IMR-90 (cell line): Measurements from ENCODE around the gene FAM47E. TPM values are rescaled to one million over a fixed set of nuclear protein-coding genes. Genes with fewer than 3 reads are reported as not detected.

Experiments used
- ATAC-seq: fragments of 200-7000 bp; cut with Tn5 transposase; 2 replicates; pipeline ENCODE4 v1.9.1; 2020; ENCODE audit warnings: low read depth, mild to moderate bottlenecking, moderate library complexity
- BruUV-seq: library from RNA; stranded (reverse); fragments of 400-500 nt; replicated peaks from 2 replicates; lab custom pipeline; 2021; lab: Mats Ljungman, UMichigan
- CTCF ChIA-PET: fragments of 300-600 bp; formaldehyde crosslinking; extraction: SDS; loops from one replicate; lab custom pipeline; 2021; ENCODE audit warnings: antibody characterized with exemption; lab: Yijun Ruan, JAX
- POLR2A ChIA-PET: fragments of 300-600 bp; sonication (Branson Sonifier 250); formaldehyde crosslinking; loops from one replicate; lab custom pipeline; 2022; ENCODE audit warnings: antibody characterized with exemption; ENCODE audit not compliant: unreplicated experiment; lab: Charles Lee
- DNase-seq: peaks from one replicate; pipeline ENCODE4 v3.0.0; 2013
- H2AFZ ChIP-seq: replicated peaks from 2 replicates; pipeline ENCODE3; 2013; ENCODE audit warnings: low read length, mild to moderate bottlenecking; ENCODE audit not compliant: poor library complexity
- H2AK5ac ChIP-seq: 2 replicates; pipeline ENCODE4 v1.6.1; 2013; ENCODE audit warnings: low read depth, low read length, inconsistent platforms
- H2AK9ac ChIP-seq: replicated peaks from 2 replicates; pipeline ENCODE3; 2013; ENCODE audit warnings: mild to moderate bottlenecking, low read depth, low read length, moderate library complexity; ENCODE audit not compliant: poor library complexity
- H2BK120ac ChIP-seq: 2 replicates; pipeline ENCODE4 v1.6.1; 2013; ENCODE audit warnings: low read depth, low read length, inconsistent platforms
- H2BK15ac ChIP-seq: 3 replicates; pipeline ENCODE4 v1.6.1; 2013; ENCODE audit warnings: low read depth, low read length, inconsistent platforms
- H2BK20ac ChIP-seq: 2 replicates; pipeline ENCODE4 v1.6.1; 2013; ENCODE audit warnings: low read depth, mild to moderate bottlenecking, inconsistent platforms, low read length, moderate library complexity
- H2BK5ac ChIP-seq: 2 replicates; pipeline ENCODE4 v1.6.1; 2013; ENCODE audit warnings: mild to moderate bottlenecking, low read depth, low read length, inconsistent platforms; ENCODE audit not compliant: poor library complexity, severe bottlenecking
- H3K14ac ChIP-seq: replicated peaks from 2 replicates; pipeline ENCODE4 v1.6.1; 2013; ENCODE audit warnings: low read depth, low read length, inconsistent platforms
- H3K18ac ChIP-seq: 2 replicates; pipeline ENCODE4 v1.6.1; 2013; ENCODE audit warnings: low read depth, low read length, control low read depth
- H3K23ac ChIP-seq: 2 replicates; pipeline ENCODE4 v1.6.1; 2013; ENCODE audit warnings: low read depth, low read length, inconsistent platforms
- H3K27ac ChIP-seq: 2 replicates; pipeline ENCODE4 v1.5.1; 2013; ENCODE audit warnings: mild to moderate bottlenecking, control low read depth, low read length; ENCODE audit not compliant: insufficient read depth
- H3K27me3 ChIP-seq: 2 replicates; pipeline ENCODE4 v1.6.1; 2013; ENCODE audit warnings: low read length; ENCODE audit not compliant: control insufficient read depth, insufficient read depth
- H3K36me3 ChIP-seq: 2 replicates; pipeline ENCODE4 v1.6.1; 2013; ENCODE audit warnings: low read length, mixed read lengths; ENCODE audit not compliant: control insufficient read depth, insufficient read depth
- H3K4ac ChIP-seq: 2 replicates; pipeline ENCODE4 v1.6.1; 2013; ENCODE audit warnings: low read depth, low read length, inconsistent platforms
- H3K4me1 ChIP-seq: 2 replicates; pipeline ENCODE4 v1.6.1; 2013; ENCODE audit warnings: low read length, mixed read lengths; ENCODE audit not compliant: control insufficient read depth, insufficient read depth
- H3K4me2 ChIP-seq: 2 replicates; pipeline ENCODE4 v1.6.1; 2013; ENCODE audit warnings: low read depth, mild to moderate bottlenecking, control low read depth, low read length, moderate library complexity
- H3K4me3 ChIP-seq: 2 replicates; pipeline ENCODE4 v1.5.1; 2013; ENCODE audit warnings: low read depth, mild to moderate bottlenecking, control low read depth, low read length, moderate library complexity; ENCODE audit not compliant: insufficient read depth
- H3K56ac ChIP-seq: 2 replicates; pipeline ENCODE4 v1.6.1; 2013; ENCODE audit warnings: low read length, inconsistent platforms; ENCODE audit not compliant: insufficient read depth; ENCODE audit errors: extremely low read depth
- H3K79me1 ChIP-seq, 2 experiments: 2 replicates each; pipeline ENCODE4 v1.6.1; 2013; ENCODE audit warnings: low read length in 2 of 2, inconsistent platforms in 1 of 2, low read depth in 1 of 2
- H3K9ac ChIP-seq: 2 replicates; pipeline ENCODE4 v1.6.1; 2013; ENCODE audit warnings: low read depth, low read length, control low read depth
- H3K9me1 ChIP-seq: 2 replicates; pipeline ENCODE4 v1.6.1; 2013; ENCODE audit warnings: low read length, inconsistent platforms; ENCODE audit not compliant: insufficient read depth
- H3K9me3 ChIP-seq: 2 replicates; pipeline ENCODE4 v1.6.1; 2013; ENCODE audit warnings: low read length; ENCODE audit not compliant: control insufficient read depth, insufficient read depth
- H4K20me1 ChIP-seq: 2 replicates; pipeline ENCODE4 v1.6.1; 2013; ENCODE audit warnings: low read length, inconsistent platforms; ENCODE audit not compliant: insufficient read depth
- H4K5ac ChIP-seq: 2 replicates; pipeline ENCODE4 v1.6.1; 2013; ENCODE audit warnings: mild to moderate bottlenecking, low read depth, low read length, control low read depth
- H4K8ac ChIP-seq, 2 experiments: 2 replicates each; pipeline ENCODE4 v1.6.1; 2013; ENCODE audit warnings: low read depth in 2 of 2, low read length in 2 of 2, control low read depth in 1 of 2, inconsistent platforms in 1 of 2
- H4K91ac ChIP-seq: 2 replicates; pipeline ENCODE4 v1.6.1; 2013; ENCODE audit warnings: low read depth, low read length, inconsistent platforms; ENCODE audit not compliant: insufficient read depth
- BHLHE40 ChIP-seq: fragments of 150-350 bp; IDR thresholded peaks from 2 replicates; pipeline ENCODE4 v1.6.1; 2016; ENCODE audit warnings: mild to moderate bottlenecking, low read depth, low read length
- FOS ChIP-seq: fragments of 150-350 bp; IDR thresholded peaks from 2 replicates; pipeline ENCODE4 v1.6.1; 2016; ENCODE audit warnings: low read depth, low read length
- MAFK ChIP-seq: IDR thresholded peaks from 2 replicates; pipeline ENCODE4 v1.6.1; 2012; ENCODE audit warnings: low read depth, low read length, improper control_type of control experiment
- NFE2L2 ChIP-seq: fragments of 150-350 bp; IDR thresholded peaks from 2 replicates; pipeline ENCODE4 v1.6.1; 2016; ENCODE audit warnings: low read depth, mild to moderate bottlenecking, low read length
- POLR2A ChIP-seq: IDR thresholded peaks from 2 replicates; pipeline ENCODE4 v1.6.1; 2012; ENCODE audit warnings: mild to moderate bottlenecking, low read depth, low read length
- RFX5 ChIP-seq: IDR thresholded peaks from 2 replicates; pipeline ENCODE4 v1.8.0; 2012; ENCODE audit warnings: low read depth, mild to moderate bottlenecking, low read length, moderate library complexity
- SMC3 ChIP-seq: fragments of 150-350 bp; IDR thresholded peaks from 2 replicates; pipeline ENCODE4 v1.6.1; 2016; ENCODE audit warnings: low read depth, mild to moderate bottlenecking, antibody characterized with exemption, low read length, moderate library complexity
- WGBS, 2 experiments: methylation state at CpG; one replicate each; pipeline versions ENCODE4 v1.1.5 to v1.1.7; 2013; ENCODE audit warnings: missing lambda C conversion rate in 2 of 2; ENCODE audit not compliant: insufficient read length in 1 of 2; ENCODE audit errors: extremely low coverage in 2 of 2; 5-methylcytosine and 5-hydroxymethylcytosine counted together
- dilution Hi-C: fragments of 300-500 bp; cut with HindIII; formaldehyde crosslinking; loops from one replicate; pipeline ENCODE4 v1.14.3; 2018; ENCODE audit warnings: low sequenced_read_pairs; ENCODE audit not compliant: unreplicated experiment
- in situ Hi-C: fragments of 300-500 bp; cut with MboI; formaldehyde crosslinking; loops from 3 replicates; pipeline ENCODE4 v1.14.3; 2019; ENCODE audit warnings: low sequenced_read_pairs, inconsistent platforms, mixed read lengths
- intact Hi-C: fragments of 100-400 bp; cut with micrococcal nuclease; formaldehyde crosslinking; loops from 2 replicates; pipeline ENCODE4 v1.10.0; 2022
- polyA plus RNA-seq, 3 experiments: library from polyadenylated mRNA; depleted of rRNA; stranded (reverse); fragments of >200 nt; gene quantifications; 2 replicates each; pipeline ENCODE4 v1.2.3, GENCODE V29; 2012; ENCODE audit warnings: low replicate concordance in 1 of 3
- total RNA-seq: library from RNA; depleted of rRNA; stranded (reverse); fragments of >200 nt; gene quantifications from 2 replicates; pipeline ENCODE4 v1.2.3, GENCODE V29; 2012
- TF ChIP-seq, protein P1 (sequence below): fragments of 150-350 bp; IDR thresholded peaks from 2 replicates; pipeline ENCODE4 v1.6.1; 2016; ENCODE audit warnings: low read depth, mild to moderate bottlenecking, low read length, moderate library complexity, borderline replicate concordance

Gene FAM47E
- total and polyA plus RNA-seq, 2 of the 4 experiments (the other 2 are of a cell fraction), result 0.05 TPM; not detected in 1

DNA sequence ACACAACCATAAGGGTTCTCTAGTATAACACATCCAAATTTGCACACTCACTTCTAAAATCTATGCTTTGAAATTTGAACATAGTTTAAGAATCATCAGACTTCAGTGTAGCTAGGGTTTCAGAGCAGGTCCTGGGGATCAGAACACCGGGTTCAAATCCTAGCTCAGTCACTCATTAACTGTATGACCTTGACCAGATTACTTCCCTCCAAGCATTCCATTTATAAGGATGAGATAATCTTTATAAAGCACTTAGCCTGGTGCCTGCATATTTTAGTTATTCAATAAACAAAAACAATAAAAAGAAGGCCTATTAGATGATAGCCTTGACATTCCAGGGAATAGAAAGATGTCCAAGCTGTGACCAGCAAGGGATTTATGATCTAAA lies 50.2 kb downstream of the FAM47E start:
- Histone ChIP-seq H2BK15ac (no peak overlapping the region), H2BK120ac (no peak overlapping the region), H4K5ac (no peak overlapping the region), H3K9me1 (peaks cover 8% of the 10 kb centered on the region), H2AFZ (no peak overlapping the region), H3K9me3 (peaks cover 6% of the 10 kb centered on the region), H3K9ac (no peak overlapping the region), H3K27me3 (no peaks in the 10 kb centered on the region), H4K91ac (no peak overlapping the region), H3K36me3 (no peaks in the 10 kb centered on the region), H3K18ac (no peak overlapping the region), H4K20me1 (no peaks in the 10 kb centered on the region), H3K14ac (no peak overlapping the region), H2AK9ac (no peak overlapping the region), H3K4me1 (peaks cover 4% of the 10 kb centered on the region; the same call in 1 of the 2 replicates), H2AK5ac (no peak overlapping the region), H3K23ac (no peak overlapping the region), H2BK20ac (no peak overlapping the region), H3K79me1 (peaks cover 11 to 12% of the 10 kb centered on the region in 2 experiments; a peak in 3 of 4 replicates), H3K27ac (no peak overlapping the region), H3K4me3 (no peak overlapping the region), H2BK5ac (no peak overlapping the region), H3K4me2 (peak overlapping the region; percentile 51; the same call in 1 of the 2 replicates), H4K8ac (no peak overlapping the region), H3K4ac (no peak overlapping the region), H3K56ac (no peak overlapping the region)
- TF ChIP-seq BHLHE40 (no peak), SMC3 (no peak), RFX5 (no peak), MAFK (no peak), FOS (no peak), NFE2L2 (no peak), POLR2A (no peak)
- TF ChIP-seq, protein P1, sequence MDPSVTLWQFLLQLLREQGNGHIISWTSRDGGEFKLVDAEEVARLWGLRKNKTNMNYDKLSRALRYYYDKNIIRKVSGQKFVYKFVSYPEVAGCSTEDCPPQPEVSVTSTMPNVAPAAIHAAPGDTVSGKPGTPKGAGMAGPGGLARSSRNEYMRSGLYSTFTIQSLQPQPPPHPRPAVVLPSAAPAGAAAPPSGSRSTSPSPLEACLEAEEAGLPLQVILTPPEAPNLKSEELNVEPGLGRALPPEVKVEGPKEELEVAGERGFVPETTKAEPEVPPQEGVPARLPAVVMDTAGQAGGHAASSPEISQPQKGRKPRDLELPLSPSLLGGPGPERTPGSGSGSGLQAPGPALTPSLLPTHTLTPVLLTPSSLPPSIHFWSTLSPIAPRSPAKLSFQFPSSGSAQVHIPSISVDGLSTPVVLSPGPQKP, result no peak
- DNase-seq (no peak), ATAC-seq (no peak)
- in situ Hi-C loops (no loop called here), dilution Hi-C loops (no loop called here), intact Hi-C loops (no loop called here)
- no TSS peak for BruUV-seq
- ChIA-PET CTCF (no interaction called here), POLR2A (no interaction called here)
- no CpG with 5 or more reads among the region's 1 CpG for WGBS, 2 experiments
